ENCODE measurements around the gene KRTAP4-4.

KRTAP4-4 gene

GRCh38 chr17:41111151-41111885 lies 49.2 kb downstream of the KRTAP4-4 start:
- DNase-seq (ENCODE audit: low read depth in 2 of 2) = no peak

Measured in stimulated activated CD4-positive, alpha-beta T cell treated with anti-CD3 and anti-CD28 coated beads, Interleukin-1b, Interleukin-23, amount 100 ng/mL, for 4 hours (primary cell).